A549 treated with ZK216348 at 1 μM for 4 hours (cell line): ENCODE results near the gene DONSON. TPM values are rescaled to one million over a fixed set of nuclear protein-coding genes. Genes with fewer than 3 reads are reported as not detected.

Experiments used
- total RNA-seq: library from RNA; stranded (reverse); fragments of 200-300 nt; extraction: Qiagen RNA extraction; gene quantifications from 5 replicates; pipeline ENCODE4 v1.2.3, GENCODE V29; 2022; ENCODE audit warnings: low read depth

DONSON gene
- 13.3 to 20.4 TPM (median 17.3 TPM) in 5 replicates for total RNA-seq

GRCh38 chr21:33588485-33589335 is at the start of gene DONSON:
DONSON (minus strand) TSS chr21:33588684; CDS start chr21:33588641, 43 bp downstream.

GRCh38 chr21:33542640-33543504 is 45.6 kb downstream of the DONSON start, which contains the start of gene SON:
SON (plus strand) TSS chr21:33543038; CDS start chr21:33543093, 55 bp downstream.

GRCh38 chr21:33541756-33542639 is 46.5 kb downstream of the DONSON start, which contains the start of gene GART:
GART (minus strand) TSS chr21:33542117; CDS start chr21:33539315, 2,802 bp downstream.

Other genes starting within 250 kb of the DONSON start
- gene IFNGR2, start 185.3 kb downstream of the DONSON start, total RNA-seq = 47.0 to 57.9 TPM (median 54.6 TPM) in 5 replicates
- 8.6 to 12.2 TPM (median 10.4 TPM) in 5 replicates for gene TMEM50B, start 108.7 kb downstream of the DONSON start, total RNA-seq
- 0.17 to 0.54 TPM (median 0.27 TPM) in 5 replicates for gene DNAJC28, start 97.0 kb downstream of the DONSON start, total RNA-seq
- gene GART, start 46.6 kb downstream of the DONSON start, total RNA-seq = 63.4 to 74.1 TPM (median 65.1 TPM) in 5 replicates
- 75.2 to 93.6 TPM (median 86.1 TPM) in 5 replicates for gene SON, start 45.6 kb downstream of the DONSON start, total RNA-seq
- gene CRYZL1, start 53.1 kb upstream of the DONSON start, total RNA-seq = 11.7 to 14.0 TPM (median 13.3 TPM) in 5 replicates
- 16.2 to 20.8 TPM (median 18.9 TPM) in 5 replicates for gene ITSN1, start 53.8 kb upstream of the DONSON start, total RNA-seq